Ishikawa (cell line): ENCODE measurements around the gene TNS3.

ENCODE experiments used
- CEBPB ChIP-seq: IDR thresholded peaks from 2 replicates; pipeline ENCODE4 v1.6.1; 2012
- EP300 ChIP-seq: IDR thresholded peaks from 2 replicates; pipeline ENCODE4 v1.6.1; 2012; ENCODE audit warnings: borderline replicate concordance
- FOXM1 ChIP-seq: IDR thresholded peaks from 2 replicates; pipeline ENCODE4 v1.6.1; 2012; ENCODE audit warnings: low read depth, borderline replicate concordance
- MAX ChIP-seq: IDR thresholded peaks from 2 replicates; pipeline ENCODE4 v1.6.1; 2012
- NFIC ChIP-seq: IDR thresholded peaks from 2 replicates; pipeline ENCODE4 v1.6.1; 2012
- REST ChIP-seq: IDR thresholded peaks from 2 replicates; pipeline ENCODE4 v1.6.1; 2012; ENCODE audit warnings: low read depth, mild to moderate bottlenecking
- TAF1 ChIP-seq: IDR thresholded peaks from 2 replicates; pipeline ENCODE4 v1.6.1; 2012; ENCODE audit warnings: low read depth, mild to moderate bottlenecking
- TCF12 ChIP-seq: IDR thresholded peaks from 2 replicates; pipeline ENCODE4 v1.6.1; 2012; ENCODE audit warnings: low read depth
- TEAD4 ChIP-seq: IDR thresholded peaks from 2 replicates; pipeline ENCODE4 v1.6.1; 2012
- USF1 ChIP-seq: IDR thresholded peaks from 2 replicates; pipeline ENCODE4 v1.6.1; 2012
- YY1 ChIP-seq: IDR thresholded peaks from 2 replicates; pipeline ENCODE4 v1.6.1; 2012; ENCODE audit warnings: low read depth

GRCh38 chr7:47514367-47514766 is 67.5 kb downstream of the TNS3 start:
- TF ChIP-seq REST (no peak), EP300 (no peak), CEBPB (no peak), TEAD4 (no peak), TCF12 (no peak), TAF1 (no peak), FOXM1 (no peak), USF1 (no peak), NFIC (no peak), MAX (no peak), YY1 (no peak)
